Adrenal gland (tissue), 5 donors: ENCODE results near the gene TBC1D2.

Experiments
- POLR2A ChIP-seq, 2 donors: fragments of 450-650 bp; IDR thresholded peaks; one replicate each; pipeline ENCODE4 v1.6.1; 2017; ENCODE audit warnings: antibody characterized with exemption in 2 of 2, mild to moderate bottlenecking in 2 of 2, moderate library complexity in 1 of 2
- TF ChIP-seq, protein P1 (sequence below), 6 experiments: fragments of 450-650 bp in 4 of 6; fragments of 200-600 bp in 2 of 6; sonication (generic) in 1 of 6; IDR thresholded peaks; 1 replicate in 5 of 6; 2 replicates in 1 of 6; pipeline versions ENCODE4 v1.5.1 to v1.8.0; 2016 to 2021; ENCODE audit warnings: antibody characterized with exemption in 6 of 6, mild to moderate bottlenecking in 2 of 6, moderate library complexity in 1 of 6
- donor health status: DM: no; HTN: no; CAD: no.

GRCh38 chr9:98191181-98191608, 64.3 kb downstream of the TBC1D2 start:
- TF ChIP-seq, protein P1, sequence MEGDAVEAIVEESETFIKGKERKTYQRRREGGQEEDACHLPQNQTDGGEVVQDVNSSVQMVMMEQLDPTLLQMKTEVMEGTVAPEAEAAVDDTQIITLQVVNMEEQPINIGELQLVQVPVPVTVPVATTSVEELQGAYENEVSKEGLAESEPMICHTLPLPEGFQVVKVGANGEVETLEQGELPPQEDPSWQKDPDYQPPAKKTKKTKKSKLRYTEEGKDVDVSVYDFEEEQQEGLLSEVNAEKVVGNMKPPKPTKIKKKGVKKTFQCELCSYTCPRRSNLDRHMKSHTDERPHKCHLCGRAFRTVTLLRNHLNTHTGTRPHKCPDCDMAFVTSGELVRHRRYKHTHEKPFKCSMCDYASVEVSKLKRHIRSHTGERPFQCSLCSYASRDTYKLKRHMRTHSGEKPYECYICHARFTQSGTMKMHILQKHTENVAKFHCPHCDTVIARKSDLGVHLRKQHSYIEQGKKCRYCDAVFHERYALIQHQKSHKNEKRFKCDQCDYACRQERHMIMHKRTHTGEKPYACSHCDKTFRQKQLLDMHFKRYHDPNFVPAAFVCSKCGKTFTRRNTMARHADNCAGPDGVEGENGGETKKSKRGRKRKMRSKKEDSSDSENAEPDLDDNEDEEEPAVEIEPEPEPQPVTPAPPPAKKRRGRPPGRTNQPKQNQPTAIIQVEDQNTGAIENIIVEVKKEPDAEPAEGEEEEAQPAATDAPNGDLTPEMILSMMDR (IDR thresholded peaks at IDR 0.05) = no peak
- no peak for TF ChIP-seq POLR2A (IDR thresholded peaks at IDR 0.05)
